Ishikawa (cell line): ENCODE measurements around the gene MED13L.

ENCODE experiments used
- EP300 ChIP-seq: IDR thresholded peaks from 2 replicates; pipeline ENCODE4 v1.6.1; 2012; ENCODE audit warnings: borderline replicate concordance
- MAX ChIP-seq: IDR thresholded peaks from 2 replicates; pipeline ENCODE4 v1.6.1; 2012
- REST ChIP-seq: IDR thresholded peaks from 2 replicates; pipeline ENCODE4 v1.6.1; 2012; ENCODE audit warnings: low read depth, mild to moderate bottlenecking
- ZBTB7A ChIP-seq: IDR thresholded peaks from 2 replicates; pipeline ENCODE4 v1.6.1; 2012; ENCODE audit warnings: low read depth

DNA sequence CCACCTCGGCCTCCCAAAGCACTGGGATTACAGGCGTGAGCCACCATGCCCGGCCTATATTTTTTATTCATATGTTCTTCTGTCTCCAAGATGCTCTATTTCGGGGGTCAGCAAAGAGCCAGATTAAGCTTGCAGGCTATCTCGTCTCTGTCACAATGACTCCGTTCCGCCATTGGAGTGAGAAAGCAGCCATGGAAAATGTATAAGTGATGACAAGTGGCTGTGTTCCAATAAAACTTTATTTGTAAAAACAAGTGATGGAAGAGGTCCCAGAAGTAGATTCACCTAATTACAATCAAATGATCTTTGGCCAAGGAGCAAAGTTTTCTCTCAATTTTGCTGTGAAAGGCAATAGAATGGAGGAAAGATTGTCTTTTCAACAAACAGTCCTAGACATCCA, 342.6 kb downstream of the MED13L start:
- TF ChIP-seq ZBTB7A (no peak), EP300 (no peak), MAX (no peak), REST (no peak)
